ENCODE measurements around the gene SEZ6L2. TPM values are rescaled to one million over a fixed set of nuclear protein-coding genes. Genes with fewer than 3 reads are reported as not detected.

Gene SEZ6L2
- polyA plus RNA-seq, 1 donor = 52.3 TPM

GRCh38 chr16:29826342-29826695, 73.0 kb downstream of the SEZ6L2 start:
- Histone ChIP-seq H3K27ac (ENCODE audit: low read length) (peak overlapping the region; percentile 72), H3K27me3 (ENCODE audit: control insufficient read depth, insufficient read depth, low read length) (no peaks in the 10 kb centered on the region), H3K36me3 (ENCODE audit: control insufficient read depth, insufficient read depth, low read length) (peaks cover 5% of the 10 kb centered on the region), H3K4me1 (ENCODE audit: control insufficient read depth, insufficient read depth, low read length) (peaks cover 85% of the 10 kb centered on the region), H3K9me3 (ENCODE audit: control insufficient read depth, low read depth, low read length) (no peaks in the 10 kb centered on the region), H3K4me3 (ENCODE audit: low read length) (no peak overlapping the region)
- WGBS (ENCODE audit: insufficient coverage, low lambda C conversion rate) = no CpG with 5 or more reads among the region's 8 CpGs
- DNase-seq = no peak

- H3K27ac ChIP-seq (ENCODE audit: low read length) = peak overlapping the region; percentile 72
- WGBS (ENCODE audit: insufficient coverage, low lambda C conversion rate) = no CpG with 5 or more reads among the region's 10 CpGs
- H3K4me1 ChIP-seq (ENCODE audit: control insufficient read depth, insufficient read depth, low read length) = peaks cover 80% of the 10 kb centered on the region
- peak in 1 of 2 donors; percentile 79 for DNase-seq
- H3K36me3 ChIP-seq (ENCODE audit: control insufficient read depth, insufficient read depth, low read length) = no peaks in the 10 kb centered on the region
- no peaks in the 10 kb centered on the region for H3K27me3 ChIP-seq (ENCODE audit: control insufficient read depth, insufficient read depth, low read length)
- no peaks in the 10 kb centered on the region for H3K9me3 ChIP-seq (ENCODE audit: control insufficient read depth, low read depth, low read length)
- H3K4me3 ChIP-seq (ENCODE audit: low read length) = no peak overlapping the region
Observed at GRCh38 chr16:29825145-29826044, 74.0 kb downstream of the SEZ6L2 start.

GRCh38 chr16:29824589-29825144, 74.7 kb downstream of the SEZ6L2 start:
- Histone ChIP-seq H3K9me3 (ENCODE audit: control insufficient read depth, low read depth, low read length) (no peaks in the 10 kb centered on the region), H3K4me3 (ENCODE audit: low read length) (no peak overlapping the region), H3K27me3 (ENCODE audit: control insufficient read depth, insufficient read depth, low read length) (no peaks in the 10 kb centered on the region), H3K4me1 (ENCODE audit: control insufficient read depth, insufficient read depth, low read length) (peaks cover 77% of the 10 kb centered on the region), H3K27ac (ENCODE audit: low read length) (peak overlapping the region; percentile 72), H3K36me3 (ENCODE audit: control insufficient read depth, insufficient read depth, low read length) (peaks cover 1% of the 10 kb centered on the region)
- peak in 1 of 2 donors; percentile 60 for DNase-seq
- WGBS (ENCODE audit: insufficient coverage, low lambda C conversion rate) = 8% methylated on average over 2 of the region's 7 CpGs

- Histone ChIP-seq H3K36me3 (ENCODE audit: control insufficient read depth, insufficient read depth, low read length) (peaks cover 19% of the 10 kb centered on the region), H3K4me1 (ENCODE audit: control insufficient read depth, insufficient read depth, low read length) (peaks cover 68% of the 10 kb centered on the region), H3K4me3 (ENCODE audit: low read length) (peak overlapping the region; percentile 65), H3K27me3 (ENCODE audit: control insufficient read depth, insufficient read depth, low read length) (no peaks in the 10 kb centered on the region), H3K27ac (ENCODE audit: low read length) (peak overlapping the region; percentile 94), H3K9me3 (ENCODE audit: control insufficient read depth, low read depth, low read length) (no peaks in the 10 kb centered on the region)
- DNase-seq = peak; percentile 72 to 82
- WGBS (ENCODE audit: insufficient coverage, low lambda C conversion rate) = no CpG with 5 or more reads among the region's 7 CpGs
Observed at GRCh38 chr16:29821643-29822115, 77.7 kb downstream of the SEZ6L2 start.

Other genes with a start within 250 kb of the SEZ6L2 start
- gene SPN, start 236.3 kb downstream of the SEZ6L2 start, polyA plus RNA-seq = 6.8 TPM
- gene QPRT, start 220.4 kb downstream of the SEZ6L2 start, polyA plus RNA-seq = 220 TPM
- gene C16orf54, start 153.6 kb downstream of the SEZ6L2 start, polyA plus RNA-seq = 1.5 TPM
- gene ZG16, start 121.3 kb downstream of the SEZ6L2 start, polyA plus RNA-seq = 2.2 TPM
- gene KIF22, start 108.8 kb downstream of the SEZ6L2 start, polyA plus RNA-seq = 40.9 TPM
- 236 TPM for gene MAZ, start 93.0 kb downstream of the SEZ6L2 start, polyA plus RNA-seq
- gene PRRT2, start 87.4 kb downstream of the SEZ6L2 start, polyA plus RNA-seq = 12.8 TPM
- gene PAGR1, start 83.4 kb downstream of the SEZ6L2 start, polyA plus RNA-seq = 36.4 TPM
- gene MVP, start 79.1 kb downstream of the SEZ6L2 start, polyA plus RNA-seq = 128 TPM
- gene CDIPT, start 36.3 kb downstream of the SEZ6L2 start, polyA plus RNA-seq = 68.7 TPM
- 15.0 TPM for gene ASPHD1, start 938 bp upstream of the SEZ6L2 start, polyA plus RNA-seq
- gene KCTD13, start 26.7 kb upstream of the SEZ6L2 start, polyA plus RNA-seq = 30.4 TPM
- gene TMEM219, start 62.5 kb upstream of the SEZ6L2 start, polyA plus RNA-seq = 160 TPM
- 46.6 TPM for gene TAOK2, start 74.3 kb upstream of the SEZ6L2 start, polyA plus RNA-seq
- gene HIRIP3, start 96.1 kb upstream of the SEZ6L2 start, polyA plus RNA-seq = 12.0 TPM
- gene INO80E, start 96.7 kb upstream of the SEZ6L2 start, polyA plus RNA-seq = 60.5 TPM
- gene DOC2A, start 111.5 kb upstream of the SEZ6L2 start, polyA plus RNA-seq = 4.2 TPM
- gene C16orf92, start 123.6 kb upstream of the SEZ6L2 start, polyA plus RNA-seq = not detected
- gene TLCD3B, start 131.7 kb upstream of the SEZ6L2 start, polyA plus RNA-seq = 3.2 TPM
- gene ALDOA, start 166.2 kb upstream of the SEZ6L2 start, polyA plus RNA-seq = 421 TPM
- 97.9 TPM for gene PPP4C, start 176.4 kb upstream of the SEZ6L2 start, polyA plus RNA-seq
- gene TBX6, start 192.4 kb upstream of the SEZ6L2 start, polyA plus RNA-seq = 1.4 TPM
- gene YPEL3, start 196.7 kb upstream of the SEZ6L2 start, polyA plus RNA-seq = 64.5 TPM
- gene GDPD3, start 214.0 kb upstream of the SEZ6L2 start, polyA plus RNA-seq = 18.1 TPM
- 165 TPM for gene MAPK3, start 223.7 kb upstream of the SEZ6L2 start, polyA plus RNA-seq

All from large intestine (tissue), 3 donors.